OCI-LY3 (cell line): ENCODE results near the gene CCT6A.

Source experiments
- CTCF ChIP-seq: fragments of 200-600, 300-600 bp; sonication (generic); IDR thresholded peaks from 2 replicates; pipeline ENCODE4 v1.5.1; 2014; ENCODE audit warnings: antibody characterized with exemption, low read length, low read depth
- EZH2phosphoT487 ChIP-seq: fragments of 200-600 bp; shearing (Covaris generic); IDR thresholded peaks from 2 replicates; pipeline ENCODE4 v1.6.1; 2018; ENCODE audit warnings: antibody characterized with exemption, mixed run types, low read depth

- no peak for TF ChIP-seq CTCF
- no peak for TF ChIP-seq EZH2phosphoT487
Measured at GRCh38 chr7:56083150-56083785, 31.7 kb downstream of the CCT6A start.
